Vein endothelial cell (primary cell): ENCODE measurements around the gene HNRNPA1L2. TPM values are rescaled to one million over a fixed set of nuclear protein-coding genes. Genes with fewer than 3 reads are reported as not detected.

Source experiments
- total RNA-seq: library from RNA; depleted of rRNA; stranded (reverse); fragments of >200 nt; gene quantifications from 2 replicates; pipeline ENCODE4 v1.2.3, GENCODE V29; 2012

The HNRNPA1L2 gene
- total RNA-seq: 3.4 and 4.9 TPM in 2 replicates

DNA sequence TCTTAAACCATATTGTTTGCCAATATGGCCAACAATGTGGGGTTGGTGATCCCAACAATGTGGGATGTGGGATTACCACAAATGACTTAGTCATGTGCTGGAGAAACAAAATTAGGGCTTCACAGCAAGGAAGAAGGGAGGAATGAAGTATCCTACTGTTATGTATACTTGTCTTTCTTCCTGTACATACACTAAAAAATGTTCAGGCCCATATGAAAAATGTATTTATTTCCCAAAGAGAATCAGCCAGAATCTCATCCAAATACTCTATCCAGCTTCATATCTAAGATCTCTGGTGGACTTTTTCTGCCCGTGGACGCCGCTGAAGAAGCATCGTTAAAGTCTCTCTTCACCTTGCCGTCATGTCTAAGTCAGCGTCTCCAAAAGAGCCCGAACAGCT, at the start of gene HNRNPA1L2:
TSS of gene HNRNPA1L2 (plus strand) at position 301 of the 400 bp plus-strand sequence. CDS start at position 363, 62 bp downstream.

DNA sequence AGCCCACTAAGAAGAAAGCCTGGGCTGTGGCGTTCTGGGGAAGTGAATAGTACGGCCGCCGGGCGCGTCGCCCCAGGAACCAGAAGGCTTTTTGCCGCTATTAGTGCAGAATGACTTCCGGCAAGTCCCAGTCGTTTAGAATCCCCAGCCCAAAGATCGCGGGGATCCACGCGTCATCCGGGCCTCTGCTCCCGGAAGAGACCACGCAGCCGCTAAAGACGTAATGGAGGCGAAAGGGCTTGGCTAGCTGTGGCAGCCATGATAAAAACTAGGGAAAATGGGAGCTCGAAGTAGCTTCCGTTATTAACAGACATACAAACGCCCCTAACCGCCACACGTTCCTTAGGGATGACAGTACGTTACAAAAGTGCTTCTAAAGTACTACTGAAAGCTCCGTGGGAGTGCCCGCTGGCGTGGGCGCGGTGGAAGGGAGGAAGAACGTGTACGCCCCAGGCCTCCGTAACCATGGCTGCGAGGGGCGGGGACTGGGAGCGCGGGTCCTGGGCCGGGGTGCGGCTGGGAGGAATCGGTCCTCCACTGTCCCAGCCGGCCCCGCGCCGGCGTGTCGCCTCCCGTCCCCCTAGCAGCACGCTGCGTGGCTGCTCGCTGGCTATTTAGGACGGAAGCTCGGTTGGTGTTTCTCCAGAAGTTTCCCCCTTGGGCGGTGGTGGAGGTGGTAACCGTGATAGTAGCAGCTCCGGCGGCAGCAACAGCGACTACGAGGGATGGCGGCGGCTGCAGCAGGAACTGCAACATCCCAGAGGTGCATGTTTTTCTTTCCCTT, 10.2 kb downstream of the HNRNPA1L2 start, which contains the start of gene SUGT1:
TSS of gene SUGT1 (plus strand) at position 641 of the 784 bp plus-strand sequence. CDS start at position 726, 85 bp downstream.

Other genes starting within 250 kb of the HNRNPA1L2 start
- gene THSD1, start 236.3 kb upstream of the HNRNPA1L2 start, total RNA-seq: 67.3 and 85.3 TPM in 2 replicates
- 22.9 and 31.0 TPM in 2 replicates for gene VPS36, start 191.8 kb upstream of the HNRNPA1L2 start, total RNA-seq
- gene CKAP2, start 187.0 kb upstream of the HNRNPA1L2 start, total RNA-seq: 26.1 and 43.6 TPM in 2 replicates
- 41.8 and 48.5 TPM in 2 replicates for gene SUGT1, start 10.4 kb downstream of the HNRNPA1L2 start, total RNA-seq
- not detected in 2 replicates for gene CNMD, start 97.4 kb downstream of the HNRNPA1L2 start, total RNA-seq
- gene PCDH8, start 206.2 kb downstream of the HNRNPA1L2 start, total RNA-seq: not detected in 2 replicates